ENCODE measurements around the gene SNX15. TPM values are rescaled to one million over a fixed set of nuclear protein-coding genes. Genes with fewer than 3 reads are reported as not detected.
"Not testable (repeated sequence)": the region's sequence is repeated elsewhere in the genome, so short reads cannot be mapped to it uniquely, and the experiment has no call there.

Gene SNX15
- total and polyA plus RNA-seq, 7 donors, result 15.6 to 66.5 (median 21.7) TPM

DNA sequence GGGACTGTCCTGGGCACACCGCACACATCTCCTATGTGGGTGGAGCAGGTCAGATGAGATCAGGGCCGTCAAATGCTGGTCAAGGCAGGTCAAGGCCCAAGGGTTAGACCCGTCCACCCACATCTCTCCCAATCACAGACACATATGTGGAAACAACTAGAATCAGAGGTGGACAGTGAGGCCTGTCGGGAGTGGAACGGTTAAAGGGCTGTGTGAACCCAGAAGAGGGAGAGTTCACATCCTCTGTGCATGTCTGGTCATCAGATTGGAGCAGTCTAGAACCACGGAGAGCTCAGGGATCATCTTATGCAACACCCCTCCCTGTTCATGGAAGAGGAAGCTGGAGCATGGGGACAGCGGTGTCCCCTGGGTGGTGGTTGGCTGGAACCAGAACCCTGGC is 7.4 kb upstream of the SNX15 start:
- Histone ChIP-seq H3K27ac (no peak overlapping the region), H3K27me3 (ENCODE audit: insufficient read depth in 3 of 3, low read length in 2 of 3) (no peaks in the 10 kb centered on the region), H3K4me3 (no peak overlapping the region), H3K9me3 (no peaks in the 10 kb centered on the region), H3K36me3 (ENCODE audit: insufficient read depth in 1 of 2, low read depth in 1 of 2) (peaks cover 3 to 44% of the 10 kb centered on the region in 2 donors), H3K4me1 (no peaks in the 10 kb centered on the region)
- intact Hi-C loops (cut with DNase I), result loop anchor here (5.0 to 10.0 kb wide), 2 partner anchors 57 to 175 kb away; partner anchors contain the start of gene CDC42BPG (in 1 of the 2)
- no peak for DNase-seq
- 84 to 86% (median 84%) methylated on average over 7 of the region's 7 CpGs for WGBS, 3 donors
- no peak for ATAC-seq
- TF ChIP-seq, protein P1, sequence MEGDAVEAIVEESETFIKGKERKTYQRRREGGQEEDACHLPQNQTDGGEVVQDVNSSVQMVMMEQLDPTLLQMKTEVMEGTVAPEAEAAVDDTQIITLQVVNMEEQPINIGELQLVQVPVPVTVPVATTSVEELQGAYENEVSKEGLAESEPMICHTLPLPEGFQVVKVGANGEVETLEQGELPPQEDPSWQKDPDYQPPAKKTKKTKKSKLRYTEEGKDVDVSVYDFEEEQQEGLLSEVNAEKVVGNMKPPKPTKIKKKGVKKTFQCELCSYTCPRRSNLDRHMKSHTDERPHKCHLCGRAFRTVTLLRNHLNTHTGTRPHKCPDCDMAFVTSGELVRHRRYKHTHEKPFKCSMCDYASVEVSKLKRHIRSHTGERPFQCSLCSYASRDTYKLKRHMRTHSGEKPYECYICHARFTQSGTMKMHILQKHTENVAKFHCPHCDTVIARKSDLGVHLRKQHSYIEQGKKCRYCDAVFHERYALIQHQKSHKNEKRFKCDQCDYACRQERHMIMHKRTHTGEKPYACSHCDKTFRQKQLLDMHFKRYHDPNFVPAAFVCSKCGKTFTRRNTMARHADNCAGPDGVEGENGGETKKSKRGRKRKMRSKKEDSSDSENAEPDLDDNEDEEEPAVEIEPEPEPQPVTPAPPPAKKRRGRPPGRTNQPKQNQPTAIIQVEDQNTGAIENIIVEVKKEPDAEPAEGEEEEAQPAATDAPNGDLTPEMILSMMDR (IDR thresholded peaks at IDR 0.05), result no peak

DNA sequence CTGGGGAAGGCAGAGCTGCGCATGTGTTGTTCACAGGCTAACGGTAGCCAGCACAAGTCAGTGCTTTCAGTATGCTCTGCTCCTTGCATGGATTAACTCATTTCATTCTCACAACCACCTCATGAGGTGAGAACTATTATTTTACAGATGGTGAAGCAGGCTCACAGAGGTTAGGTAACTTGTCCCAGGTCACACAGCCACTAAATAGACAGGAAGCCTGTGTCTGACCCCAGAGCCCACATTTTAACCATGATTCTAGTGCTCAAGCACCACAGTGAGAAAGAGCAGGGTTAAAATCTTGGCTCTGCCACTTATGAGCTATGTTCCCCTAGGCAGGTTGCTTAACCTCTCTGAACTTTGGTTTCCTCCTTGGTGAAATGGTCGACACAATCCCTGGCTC is 6.2 kb upstream of the SNX15 start:
- Histone ChIP-seq H3K36me3 (ENCODE audit: insufficient read depth in 1 of 2, low read depth in 1 of 2) (peaks cover 3 to 44% of the 10 kb centered on the region in 2 donors), H3K9me3 (no peaks in the 10 kb centered on the region), H3K27ac (no peak overlapping the region), H3K27me3 (ENCODE audit: insufficient read depth in 3 of 3, low read length in 2 of 3) (no peaks in the 10 kb centered on the region), H3K4me3 (no peak overlapping the region), H3K4me1 (no peaks in the 10 kb centered on the region)
- no peak for DNase-seq
- no peak for ATAC-seq
- intact Hi-C loops (cut with DNase I), result loop anchor here in 1 of 2 donors (5.0 kb wide), 1 partner anchor 56 kb away; no protein-coding TSS in a partner anchor
- 82 to 90% (median 85%) methylated on average over 3 of the region's 3 CpGs for WGBS, 3 donors
- TF ChIP-seq, protein P1 (IDR thresholded peaks at IDR 0.05), result no peak

- DNase-seq (no peak), ATAC-seq (no peak)
- no peak overlapping the region for H3K4me3 ChIP-seq
- intact Hi-C loops (cut with DNase I), result loop anchor here in 1 of 2 donors (5.0 kb wide), 1 partner anchor 56 kb away; no protein-coding TSS in a partner anchor
- 88 to 91% (median 90%) methylated on average over 10 to 11 of the region's 11 CpGs for WGBS, 3 donors
- H3K27ac ChIP-seq, result no peak overlapping the region
- H3K4me1 ChIP-seq, result no peaks in the 10 kb centered on the region
- H3K9me3 ChIP-seq, result no peaks in the 10 kb centered on the region
- TF ChIP-seq, protein P1 (IDR thresholded peaks at IDR 0.05), result no peak
- peaks cover 3 to 44% of the 10 kb centered on the region in 2 donors for H3K36me3 ChIP-seq (ENCODE audit: insufficient read depth in 1 of 2, low read depth in 1 of 2)
- H3K27me3 ChIP-seq (ENCODE audit: insufficient read depth in 3 of 3, low read length in 2 of 3), result no peaks in the 10 kb centered on the region
These were observed 5.7 kb upstream of the SNX15 start for GRCh38 chr11:65021509-65021908.

DNA sequence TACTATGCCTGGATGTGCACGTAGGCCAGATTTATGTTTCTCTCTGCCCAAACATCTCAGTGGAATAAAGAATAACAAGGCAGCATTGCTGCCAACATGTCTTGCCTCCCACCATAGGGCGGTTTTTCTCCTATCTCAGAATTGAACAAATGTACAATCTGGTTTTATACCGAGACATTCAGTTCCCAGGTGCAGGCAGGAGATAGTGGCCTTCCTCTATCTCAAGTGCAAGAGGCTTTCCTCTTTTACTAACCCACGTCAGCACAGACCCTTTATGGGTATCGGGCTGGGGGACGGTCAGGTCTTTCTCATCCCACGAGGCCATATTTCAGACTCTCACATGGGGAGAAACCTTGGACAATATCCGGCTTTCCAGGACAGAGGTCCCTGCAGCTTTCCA is 3.7 kb upstream of the SNX15 start:
- intact Hi-C loops (cut with DNase I), result loop anchor here in 1 of 2 donors (5.0 kb wide), 1 partner anchor 54 kb away; no protein-coding TSS in a partner anchor
- not testable (repeated sequence) for H3K4me3 ChIP-seq; ATAC-seq; H3K9me3 ChIP-seq; H3K27me3 ChIP-seq (ENCODE audit: insufficient read depth in 3 of 3, low read length in 2 of 3); DNase-seq; H3K27ac ChIP-seq; H3K4me1 ChIP-seq
- WGBS, 3 donors, result 76 to 81% (median 81%) methylated on average over 8 of the region's 8 CpGs
- peaks cover 3 to 34% of the 10 kb centered on the region in 2 donors for H3K36me3 ChIP-seq (ENCODE audit: insufficient read depth in 1 of 2, low read depth in 1 of 2)

DNA sequence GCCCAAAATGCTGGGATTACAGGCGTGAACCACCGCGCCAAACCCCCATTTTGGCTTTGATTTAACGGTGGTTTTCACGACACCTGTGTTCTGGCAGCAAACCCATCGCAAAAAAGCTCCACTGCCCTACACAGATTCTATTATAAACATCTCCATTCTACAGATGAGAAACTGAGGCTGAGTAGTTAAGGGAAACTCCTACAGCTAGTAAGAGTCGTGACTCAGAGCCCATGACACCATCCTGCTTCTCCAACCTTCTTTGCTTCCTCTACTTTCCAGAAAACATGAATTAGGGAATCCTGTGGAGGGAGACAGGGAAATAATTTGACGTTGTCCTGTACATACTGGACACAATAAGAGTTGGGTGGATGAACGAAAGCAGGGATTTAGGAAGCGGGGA is 429 bp upstream of the SNX15 start:
- 43 to 54% (median 48%) methylated on average over 10 of the region's 10 CpGs for WGBS, 3 donors
- ATAC-seq (no peak), DNase-seq (no peak)
- Histone ChIP-seq H3K9me3 (no peaks in the 10 kb centered on the region), H3K27me3 (ENCODE audit: insufficient read depth in 3 of 3, low read length in 2 of 3) (no peaks in the 10 kb centered on the region), H3K36me3 (ENCODE audit: insufficient read depth in 1 of 2, low read depth in 1 of 2) (peaks cover 3 to 10% of the 10 kb centered on the region in 2 donors), H3K4me1 (peaks cover 9% of the 10 kb centered on the region), H3K27ac (peak overlapping the region; percentile 84), H3K4me3 (peak overlapping the region; percentile 68)
- intact Hi-C loops (cut with DNase I), result loop anchor here in 1 of 2 donors (5.0 kb wide), 1 partner anchor 100 kb away; no protein-coding TSS in a partner anchor
- TF ChIP-seq, protein P1 (IDR thresholded peaks at IDR 0.05), result no peak

Data from psoas muscle (tissue), 8 donors.